NCI-H82 treated with DMSO at 0.1 percent for 48 hours (cell line): ENCODE results near the gene SPAG17.
"Not testable (repeated sequence)": the region's sequence is repeated elsewhere in the genome, so short reads cannot be mapped to it uniquely, and the experiment has no call there.

Experiments used
- DNase-seq: peaks from one replicate; lab custom pipeline; 2025; ENCODE audit not compliant: unreplicated experiment; lab: John Stamatoyannopoulos, UW

SPAG17 gene

GRCh38 chr1:117985973-117986372 is 199.1 kb downstream of the SPAG17 start:
- no peak for DNase-seq

- no peak for DNase-seq
Measured at GRCh38 chr1:117985239-117985638, 199.8 kb downstream of the SPAG17 start.

DNA sequence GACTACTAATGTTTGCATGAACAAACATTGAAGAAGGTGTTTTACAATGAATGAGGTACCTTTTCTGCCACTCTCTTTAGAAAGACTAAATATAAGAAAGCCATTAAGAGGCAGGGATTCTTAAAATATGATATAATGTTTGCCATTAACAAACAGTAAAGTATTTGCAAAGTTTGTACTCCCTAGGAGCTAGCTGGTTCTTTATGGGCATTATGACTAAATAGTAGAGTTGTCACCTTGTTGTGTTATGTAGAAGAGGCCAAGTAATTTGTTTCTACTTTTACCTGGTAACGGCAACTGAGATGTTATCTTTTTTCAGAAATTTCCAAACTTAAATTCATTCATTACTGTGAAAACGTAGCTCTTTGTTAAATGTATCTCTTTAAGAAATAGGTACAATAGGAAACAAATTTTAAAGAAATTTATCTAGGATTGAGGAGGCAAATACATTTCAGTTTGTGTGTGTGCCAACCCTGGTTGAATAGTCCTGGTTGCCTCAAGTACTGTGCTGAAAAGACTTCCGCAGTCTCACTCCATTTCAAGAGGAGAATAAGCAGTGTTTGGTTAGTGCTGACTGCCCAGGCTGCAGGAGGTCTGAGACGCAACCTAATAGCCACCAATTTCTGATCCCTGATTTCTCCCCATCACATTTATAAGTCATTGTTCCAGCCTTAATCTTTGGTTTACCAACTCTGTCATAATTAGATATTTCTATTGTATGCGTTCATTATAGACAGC is 203.4 kb downstream of the SPAG17 start:
- DNase-seq: no peak

DNA sequence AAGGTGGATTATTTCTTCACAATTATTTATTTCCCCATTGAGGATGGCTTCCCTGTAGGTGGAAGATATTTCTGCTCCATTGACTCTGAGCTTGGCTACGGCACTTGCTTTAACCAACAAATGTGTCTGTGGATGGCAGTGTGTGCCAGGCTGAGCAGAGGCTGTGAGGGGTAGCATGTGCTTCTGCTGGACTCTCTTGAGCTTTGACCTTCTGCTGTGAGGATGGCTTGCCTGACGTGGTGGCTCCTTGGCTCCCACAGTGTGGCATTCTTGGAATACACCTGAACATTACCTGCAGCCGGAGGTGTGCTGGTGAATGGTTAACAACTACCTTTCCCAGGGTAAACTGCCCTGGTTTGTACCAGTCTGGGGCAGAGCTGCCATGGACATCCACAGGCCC is 208.6 kb downstream of the SPAG17 start:
- no peak for DNase-seq

- no peak for DNase-seq
Measured at GRCh38 chr1:117971777-117972176, 213.3 kb downstream of the SPAG17 start.

- DNase-seq: no peak
Measured at GRCh38 chr1:117970252-117970651, 214.8 kb downstream of the SPAG17 start.

GRCh38 chr1:117967881-117968280 is 217.1 kb downstream of the SPAG17 start:
- peak; percentile 15 for DNase-seq

- DNase-seq: peak; percentile 12
Measured at GRCh38 chr1:117967477-117967876, 217.6 kb downstream of the SPAG17 start.

DNA sequence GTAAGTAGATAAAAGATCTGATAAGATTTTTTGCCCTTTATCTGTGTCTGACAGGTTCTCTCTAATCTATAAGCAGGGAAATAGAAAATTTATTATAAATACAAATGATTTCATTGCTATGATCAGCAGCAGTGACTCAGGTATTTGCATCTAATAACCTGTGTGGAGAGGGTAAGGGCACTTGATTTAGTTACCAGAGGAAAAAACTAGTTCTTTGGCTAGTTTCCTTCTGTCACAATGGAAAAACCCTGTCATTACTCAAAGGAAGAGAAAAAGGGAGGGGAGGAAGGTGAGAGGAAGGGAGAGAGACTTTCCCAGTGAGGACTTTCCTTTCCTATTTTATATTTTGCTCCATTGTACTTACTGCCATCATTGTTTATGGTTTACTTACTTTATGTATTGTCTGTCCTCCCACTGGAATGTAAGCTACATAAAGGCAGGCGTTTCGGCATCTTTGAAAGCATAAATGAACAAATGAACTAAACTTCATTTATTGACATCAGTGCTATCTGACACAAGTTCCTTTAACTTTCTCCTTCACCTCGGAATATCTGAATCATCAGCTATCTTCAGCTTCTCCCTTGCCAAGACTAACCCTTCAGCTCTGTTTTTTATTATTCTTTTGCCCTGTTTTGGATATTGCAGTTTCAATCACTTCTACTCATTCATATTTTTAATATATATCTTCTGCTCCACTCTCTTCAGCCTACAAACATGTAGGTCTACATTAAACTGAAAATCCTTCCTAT is 220.6 kb downstream of the SPAG17 start:
- DNase-seq: no peak

DNA sequence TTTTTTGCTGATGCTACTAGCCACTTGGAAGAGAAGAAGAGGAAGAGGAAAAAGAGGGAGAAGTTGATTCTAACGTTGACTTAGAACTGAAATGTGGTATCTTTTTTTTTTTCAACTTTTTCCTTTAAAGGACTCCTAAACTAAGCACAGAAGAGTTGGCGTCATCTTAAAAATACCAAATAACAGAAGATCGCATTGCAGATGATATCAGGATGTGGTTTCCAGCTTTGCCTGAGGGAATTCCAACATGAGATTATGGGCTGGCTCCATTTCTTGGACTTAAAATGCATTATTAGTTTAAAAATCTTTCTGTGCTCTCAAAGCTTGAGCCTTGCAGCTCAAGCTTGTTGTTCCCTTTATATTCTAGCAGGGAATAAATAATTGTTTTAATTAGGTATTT is 225.7 kb downstream of the SPAG17 start:
- no peak for DNase-seq

DNA sequence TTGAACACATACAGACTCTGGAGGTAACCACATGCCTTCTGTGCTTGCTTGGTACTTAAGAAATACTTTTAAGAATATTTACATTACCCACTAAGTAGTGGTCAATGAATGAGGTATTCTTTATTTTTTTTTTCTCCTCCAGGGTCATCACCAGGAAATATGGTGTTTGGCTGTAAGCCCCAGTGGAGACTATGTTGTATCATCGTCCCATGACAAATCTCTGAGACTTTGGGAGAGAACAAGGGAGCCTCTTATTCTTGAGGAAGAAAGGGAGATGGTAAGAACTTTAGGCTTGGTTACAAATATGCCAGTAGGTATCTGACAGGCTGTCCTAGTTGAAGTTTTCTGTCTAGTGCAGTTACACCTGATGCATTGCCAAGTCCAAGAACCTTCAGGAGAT is 232.6 kb downstream of the SPAG17 start:
- no peak for DNase-seq

DNA sequence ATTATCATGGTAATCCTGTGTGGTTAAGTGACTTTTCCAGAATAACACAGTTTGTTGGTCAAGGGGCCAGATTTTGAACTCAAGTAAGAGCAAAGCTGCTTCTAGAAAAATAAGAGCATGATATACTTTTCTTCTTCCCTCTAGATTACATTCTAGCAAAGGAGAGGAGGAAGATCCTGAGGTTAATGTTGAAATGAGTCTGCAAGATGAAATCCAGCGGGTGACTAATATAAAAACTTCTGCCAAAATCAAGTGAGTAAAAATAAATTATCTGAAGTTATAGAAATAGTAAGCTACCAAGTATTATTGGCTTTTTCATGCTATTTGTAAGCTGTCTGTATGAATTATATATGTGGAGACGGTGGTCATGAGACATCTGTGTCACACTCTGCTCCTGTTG is 242.7 kb downstream of the SPAG17 start:
- DNase-seq: no peak

DNA sequence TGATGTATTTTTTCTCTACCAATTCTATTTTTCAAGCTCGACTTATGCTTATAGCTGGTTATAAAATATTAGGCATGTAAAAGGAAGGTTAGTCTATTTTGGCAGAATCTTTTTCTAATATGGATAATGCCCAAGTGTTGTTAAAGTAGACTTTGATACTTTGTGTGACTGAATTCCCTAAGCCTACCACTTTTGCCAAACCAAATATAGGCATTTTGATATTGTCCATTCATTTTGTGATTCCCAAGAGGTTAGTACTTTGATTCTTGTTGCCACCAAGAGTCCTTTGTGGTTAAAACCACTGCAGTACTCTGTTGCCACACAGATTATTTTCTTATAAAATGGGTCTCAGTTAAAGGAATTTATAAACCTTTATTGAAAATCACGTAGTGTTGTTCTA is 251.3 kb downstream of the SPAG17 start:
- DNase-seq: no peak

DNA sequence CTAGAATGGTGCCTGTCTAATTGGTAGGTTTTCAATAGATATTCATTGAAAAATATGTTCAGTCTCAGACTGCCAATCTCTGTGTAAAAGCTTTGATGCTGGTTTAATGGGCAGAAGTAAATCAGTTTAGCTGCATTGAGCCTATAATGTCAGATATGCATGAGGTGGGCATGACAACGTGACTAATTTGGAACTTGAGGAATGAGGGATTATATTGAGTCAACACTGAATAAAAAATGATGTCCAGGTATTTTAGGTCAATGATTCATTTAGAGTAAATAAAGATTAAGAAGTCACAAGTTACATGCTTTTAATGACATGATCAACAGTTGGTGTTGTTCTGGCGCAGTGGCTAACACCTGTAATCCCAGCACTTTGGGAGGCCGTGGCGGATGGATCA is 252.5 kb downstream of the SPAG17 start:
- DNase-seq: no peak

GRCh38 chr1:117930484-117930883 is 254.5 kb downstream of the SPAG17 start:
- no peak for DNase-seq

DNA sequence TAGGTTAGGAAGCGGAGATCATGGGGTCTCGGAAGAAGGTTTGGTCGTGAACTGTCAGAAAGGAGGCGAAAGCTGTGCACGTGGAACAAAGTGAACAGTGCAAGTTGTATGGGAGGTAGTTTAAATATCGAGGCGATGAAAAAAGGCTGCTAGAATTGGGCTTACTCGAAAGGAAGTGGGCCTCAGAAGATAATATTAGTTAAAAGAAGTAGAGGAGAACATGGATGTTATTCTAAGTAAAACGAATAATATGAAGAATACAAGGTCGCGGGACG is 254.9 kb downstream of the SPAG17 start:
- DNase-seq: no peak

GRCh38 chr1:117929343-117930172 is 255.5 kb downstream of the SPAG17 start, which contains the start of the genes GDAP2 and WDR3:
Gene GDAP2 (minus strand): TSS chr1:117929621. CDS start chr1:117920357, 9,264 bp downstream.
Gene WDR3 (plus strand): TSS chr1:117929739. CDS start chr1:117933320, 3,581 bp downstream.
- DNase-seq: peak; percentile 93

DNA sequence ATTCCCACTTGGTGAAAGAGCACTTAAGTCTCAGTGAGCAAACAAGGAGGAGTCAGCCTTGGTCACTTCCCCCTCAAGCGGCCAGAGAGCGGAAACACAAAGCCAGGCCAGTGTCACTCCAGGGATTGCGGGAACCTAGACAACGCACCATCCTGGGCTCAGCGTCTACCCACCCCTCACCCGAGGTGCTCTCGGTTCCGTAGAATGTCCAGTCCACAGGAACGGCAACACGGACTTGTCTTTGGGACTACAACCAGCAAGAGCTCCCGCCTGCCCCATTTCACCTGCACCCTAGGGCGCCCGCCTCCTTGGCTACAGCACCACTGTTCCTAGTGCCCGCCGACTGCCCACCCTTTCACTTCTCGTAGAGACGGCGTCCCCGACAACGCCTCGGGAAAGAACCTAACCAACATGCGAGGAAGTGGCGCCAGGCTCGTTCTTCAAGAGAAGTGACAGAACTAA is 256.1 kb downstream of the SPAG17 start:
- DNase-seq: peak; percentile 16

GRCh38 chr1:117925981-117926380 is 259.0 kb downstream of the SPAG17 start:
- DNase-seq: no peak

DNA sequence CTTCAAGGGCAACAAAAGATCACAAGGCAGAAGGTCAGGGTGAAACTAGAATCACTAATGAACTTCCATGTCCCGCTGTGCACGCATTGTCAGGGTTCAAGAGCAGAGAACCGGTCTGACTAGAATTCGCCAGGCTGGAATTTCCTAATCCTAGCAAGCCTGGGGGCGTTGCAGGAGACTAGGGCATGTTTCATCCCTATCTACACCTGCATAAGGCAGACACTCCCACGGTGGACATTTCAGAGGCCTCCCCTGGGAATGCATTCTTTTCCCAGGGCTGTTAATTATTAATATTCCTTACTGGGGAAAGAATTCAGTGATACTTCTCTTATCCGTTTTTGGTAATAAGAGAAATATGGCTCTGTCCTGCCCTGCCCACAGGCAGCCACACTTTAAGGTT is 262.3 kb downstream of the SPAG17 start:
- not testable (repeated sequence) for DNase-seq

GRCh38 chr1:117921991-117922390 is 263.0 kb downstream of the SPAG17 start:
- DNase-seq: no peak

GRCh38 chr1:117919376-117919775 is 265.7 kb downstream of the SPAG17 start:
- DNase-seq: no peak
